ENCODE data around the gene CPEB2.

Gene CPEB2

DNA sequence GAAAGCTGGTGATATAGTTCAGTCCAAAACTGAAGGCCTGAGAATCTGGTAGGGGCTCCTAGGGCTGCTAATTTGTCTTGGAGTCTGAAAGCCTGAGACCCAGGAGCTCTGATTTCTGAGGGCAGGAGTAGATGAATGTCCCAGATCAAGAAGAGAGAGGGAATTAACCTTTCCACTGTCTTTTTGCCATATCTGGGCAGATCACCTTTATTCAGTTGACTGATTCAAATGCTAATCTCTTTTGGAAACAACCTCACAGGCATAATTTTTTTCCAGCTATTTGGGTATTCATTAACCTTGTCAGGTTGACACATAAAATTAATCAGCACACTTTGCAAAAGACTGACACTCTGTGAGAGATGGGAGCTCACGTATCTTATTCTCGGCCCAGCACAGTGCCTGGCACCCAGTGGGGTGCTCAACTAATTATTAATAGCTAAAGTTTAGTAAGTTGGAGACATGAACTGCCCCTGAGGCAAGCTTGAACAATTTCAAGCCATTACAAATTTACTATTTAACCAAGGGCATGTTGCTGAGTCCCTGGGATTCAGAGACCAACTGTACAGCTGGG is 114.3 kb downstream of the CPEB2 start:
- in situ Hi-C loops (cut with HindIII; ENCODE audit: low pct_unique_long_range_greater_than_20kb, low sequenced_read_pairs): no loop called here
- no peak for TF ChIP-seq JUND (IDR thresholded peaks at IDR 0.05; ENCODE audit: low read depth)
- DNase-seq (ENCODE audit: low read depth in 1 of 2, low spot score in 1 of 2): no peak

DNA sequence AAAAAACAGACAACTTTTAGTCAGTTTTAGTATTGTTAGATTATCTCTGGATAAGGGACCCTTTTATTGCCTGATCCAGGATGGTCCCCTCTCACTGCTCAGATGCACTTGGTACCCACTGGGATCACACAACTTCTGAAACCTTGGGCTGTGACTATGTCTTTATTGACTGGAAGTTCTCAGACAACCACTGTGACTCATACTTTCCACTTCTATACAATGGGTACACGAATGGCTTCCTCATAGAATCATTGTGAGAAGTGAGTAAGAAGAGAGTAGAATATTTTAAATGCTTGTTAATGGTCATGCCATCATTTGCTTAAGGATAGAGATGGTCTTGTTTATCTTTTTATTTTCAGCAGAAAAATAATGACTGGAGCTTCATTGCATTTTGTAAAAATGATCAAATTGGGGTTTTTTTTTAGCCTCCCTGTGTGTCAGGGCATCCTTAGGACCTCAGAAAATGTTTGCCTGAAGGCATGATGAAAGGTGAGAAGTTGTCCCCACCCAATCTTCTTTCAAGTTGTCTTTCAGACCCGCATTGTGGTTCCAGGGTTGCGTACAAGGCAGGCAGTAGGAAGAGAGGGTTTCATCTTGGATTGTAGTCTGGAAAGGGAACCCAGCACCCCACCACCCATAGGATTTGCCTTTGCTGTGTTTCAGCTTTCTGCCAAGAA is 115.1 kb downstream of the CPEB2 start:
- no peak for TF ChIP-seq JUND (IDR thresholded peaks at IDR 0.05; ENCODE audit: low read depth)
- in situ Hi-C loops (cut with HindIII; ENCODE audit: low pct_unique_long_range_greater_than_20kb, low sequenced_read_pairs): no loop called here
- no peak for DNase-seq (ENCODE audit: low read depth in 1 of 2, low spot score in 1 of 2)

DNA sequence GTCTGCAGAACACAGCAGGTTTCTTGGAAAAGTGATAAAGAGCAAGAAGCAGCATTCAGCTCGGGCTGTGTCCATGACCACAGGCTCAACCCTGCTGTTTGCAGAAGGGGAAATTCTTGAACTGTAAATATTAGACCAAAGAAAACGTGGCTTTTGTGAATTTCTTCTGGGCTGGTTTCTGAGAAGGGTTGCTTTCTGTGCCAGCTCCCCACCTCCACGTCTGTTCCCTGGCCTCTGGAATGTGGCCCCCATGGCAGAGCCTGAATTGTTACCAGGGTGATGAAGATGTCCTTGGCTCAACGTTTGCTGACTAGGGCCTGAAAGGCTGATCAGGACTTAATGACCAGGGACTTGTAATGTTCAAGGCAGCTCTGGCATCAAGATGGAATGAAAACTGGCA is 116.0 kb downstream of the CPEB2 start:
- no peak for TF ChIP-seq JUND (IDR thresholded peaks at IDR 0.05; ENCODE audit: low read depth)
- no peak for DNase-seq (ENCODE audit: low read depth in 1 of 2, low spot score in 1 of 2)
- in situ Hi-C loops (cut with HindIII; ENCODE audit: low pct_unique_long_range_greater_than_20kb, low sequenced_read_pairs): no loop called here

All from T47D (cell line).